Esophagus squamous epithelium (tissue), 5 donors: ENCODE data around the gene ARAP1. TPM values are rescaled to one million over a fixed set of nuclear protein-coding genes. Genes with fewer than 3 reads are reported as not detected.
A peak's percentile ranks its signal among the peaks of the same experiment; 100 is the strongest.

Experiments used
- DNase-seq: peaks from one replicate; lab custom pipeline; 2025; lab: John Stamatoyannopoulos, UW
- H3K27ac ChIP-seq, 4 donors: fragments of 200-600 bp; sonication (generic); one replicate each; pipeline ENCODE4 v1.5.1; 2016 to 2019; ENCODE audit warnings: mild to moderate bottlenecking in 1 of 4
- H3K27me3 ChIP-seq, 4 donors: fragments of 200-600 bp; sonication (generic); 1 replicate in 3 of 4; 2 replicates in 1 of 4; pipeline versions ENCODE4 v1.5.1 to v1.6.0; 2017 to 2021; ENCODE audit warnings: antibody characterized with exemption in 1 of 4
- H3K36me3 ChIP-seq, 3 donors: fragments of 200-600 bp; sonication (generic); one replicate each; pipeline ENCODE4 v1.5.1; 2016 to 2019
- H3K4me1 ChIP-seq, 3 donors: fragments of 200-600 bp; sonication (generic); one replicate each; pipeline ENCODE4 v1.5.1; 2017 to 2019
- H3K4me3 ChIP-seq, 4 donors: fragments of 200-600 bp; sonication (generic); 1 replicate in 3 of 4; 2 replicates in 1 of 4; pipeline ENCODE4 v1.5.1; 2016 to 2019; ENCODE audit warnings: mild to moderate bottlenecking in 2 of 4, moderate library complexity in 1 of 4
- H3K9me3 ChIP-seq, 3 donors: fragments of 200-600 bp; sonication (generic); one replicate each; pipeline ENCODE4 v1.5.1; 2016 to 2019
- POLR2A ChIP-seq, 4 donors: fragments of 450-650 bp; IDR thresholded peaks; one replicate each; pipeline ENCODE4 v1.6.1; 2017; ENCODE audit warnings: antibody characterized with exemption in 4 of 4, mild to moderate bottlenecking in 4 of 4, moderate library complexity in 3 of 4
- WGBS, 2 donors: methylation state at CpG; one replicate each; pipeline ENCODE4 v1.1.5; 2018; 5-methylcytosine and 5-hydroxymethylcytosine counted together
- intact Hi-C: fragments of 100-400 bp; cut with DNase I; formaldehyde crosslinking; loops from one replicate; pipeline ENCODE4 v1.15.0; 2022
- total RNA-seq, 4 donors: library from RNA; depleted of rRNA; stranded (reverse); fragments of >200 nt; gene quantifications; one replicate each; pipeline ENCODE4 v1.1.0, GENCODE V29; 2016
- TF ChIP-seq, protein P1 (sequence below), 6 experiments: fragments of 450-650 bp in 4 of 6; fragments of 200-600 bp in 2 of 6; sonication (generic) in 2 of 6; IDR thresholded peaks; one replicate each; pipeline ENCODE4 v1.5.1; 2016 to 2019; ENCODE audit warnings: antibody characterized with exemption in 6 of 6, mild to moderate bottlenecking in 4 of 6, moderate library complexity in 4 of 6
- donor health status: DM: yes; HTN: yes; CAD: no.

Gene ARAP1
- total RNA-seq, 4 donors from 2014 or later = 37.8 to 114 (median 70.6) TPM

DNA sequence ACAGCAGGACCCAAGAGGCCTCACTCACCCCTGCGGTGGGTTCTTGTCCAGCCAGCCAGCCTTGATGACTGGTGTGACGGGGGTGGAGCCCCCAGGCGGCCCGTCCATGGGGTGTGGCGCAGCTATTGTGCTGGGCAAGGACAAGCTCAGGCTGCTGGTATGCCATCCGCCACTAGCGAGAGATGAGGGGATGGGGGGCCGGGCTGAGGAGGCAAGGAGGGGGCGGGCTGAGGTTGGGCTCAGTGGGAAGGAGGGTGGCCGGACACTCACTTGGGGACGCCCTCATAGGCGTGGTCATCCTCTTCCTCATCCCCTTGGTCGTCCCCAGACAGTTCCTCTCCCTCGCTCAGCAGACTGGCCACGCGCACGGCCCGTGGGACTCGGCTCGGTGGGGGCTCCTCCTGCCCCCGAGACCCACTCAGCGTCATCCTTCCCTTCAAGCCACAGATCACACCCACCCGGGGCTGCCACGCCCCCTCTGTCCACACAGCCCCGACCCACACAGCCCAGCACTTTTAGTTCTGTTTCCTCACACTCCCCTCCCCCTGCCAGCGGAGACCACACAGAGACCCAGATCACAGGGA, 39.9 kb downstream of the ARAP1 start:
- Histone ChIP-seq H3K9me3 (no peaks in the 10 kb centered on the region), H3K27me3 (no peaks in the 10 kb centered on the region), H3K4me3 (no peak overlapping the region), H3K36me3 (peaks cover 16 to 98% (median 39%) of the 10 kb centered on the region in 3 donors), H3K4me1 (peaks cover 4 to 45% (median 9%) of the 10 kb centered on the region in 3 donors), H3K27ac (peak overlapping the region in 1 of 4 donors; percentile 62)
- 81 to 84% methylated on average over 5 of the region's 26 CpGs for WGBS, 2 donors
- intact Hi-C loops = no loop called here
- no peak for DNase-seq
- TF ChIP-seq, protein P1, sequence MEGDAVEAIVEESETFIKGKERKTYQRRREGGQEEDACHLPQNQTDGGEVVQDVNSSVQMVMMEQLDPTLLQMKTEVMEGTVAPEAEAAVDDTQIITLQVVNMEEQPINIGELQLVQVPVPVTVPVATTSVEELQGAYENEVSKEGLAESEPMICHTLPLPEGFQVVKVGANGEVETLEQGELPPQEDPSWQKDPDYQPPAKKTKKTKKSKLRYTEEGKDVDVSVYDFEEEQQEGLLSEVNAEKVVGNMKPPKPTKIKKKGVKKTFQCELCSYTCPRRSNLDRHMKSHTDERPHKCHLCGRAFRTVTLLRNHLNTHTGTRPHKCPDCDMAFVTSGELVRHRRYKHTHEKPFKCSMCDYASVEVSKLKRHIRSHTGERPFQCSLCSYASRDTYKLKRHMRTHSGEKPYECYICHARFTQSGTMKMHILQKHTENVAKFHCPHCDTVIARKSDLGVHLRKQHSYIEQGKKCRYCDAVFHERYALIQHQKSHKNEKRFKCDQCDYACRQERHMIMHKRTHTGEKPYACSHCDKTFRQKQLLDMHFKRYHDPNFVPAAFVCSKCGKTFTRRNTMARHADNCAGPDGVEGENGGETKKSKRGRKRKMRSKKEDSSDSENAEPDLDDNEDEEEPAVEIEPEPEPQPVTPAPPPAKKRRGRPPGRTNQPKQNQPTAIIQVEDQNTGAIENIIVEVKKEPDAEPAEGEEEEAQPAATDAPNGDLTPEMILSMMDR (IDR thresholded peaks at IDR 0.05) = no peak
- no peak for TF ChIP-seq POLR2A (IDR thresholded peaks at IDR 0.05)

DNA sequence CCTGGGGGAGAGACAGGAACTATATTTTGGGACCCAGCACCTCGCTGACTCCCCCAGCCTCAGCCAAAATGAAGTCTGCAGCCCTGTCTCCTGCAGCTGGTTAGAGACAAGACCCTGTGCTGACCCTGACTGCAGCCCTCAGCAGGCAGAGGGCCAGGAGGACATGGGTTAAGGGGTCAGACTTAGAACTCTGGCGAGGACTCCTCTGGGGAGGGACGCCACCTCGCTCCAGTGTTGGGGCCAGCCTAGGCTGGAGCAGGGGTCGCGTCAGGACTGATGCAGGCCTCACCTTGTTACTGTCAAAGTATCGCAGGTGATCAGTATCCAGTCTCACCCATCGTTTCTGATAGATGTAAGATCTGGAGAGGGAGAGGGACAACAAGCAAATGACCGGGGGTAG, 41.1 kb downstream of the ARAP1 start:
- H3K4me3 ChIP-seq = no peak overlapping the region
- TF ChIP-seq POLR2A (IDR thresholded peaks at IDR 0.05) = no peak
- TF ChIP-seq, protein P1 (IDR thresholded peaks at IDR 0.05) = no peak
- H3K9me3 ChIP-seq = no peaks in the 10 kb centered on the region
- H3K36me3 ChIP-seq = peaks cover 28 to 100% (median 49%) of the 10 kb centered on the region in 3 donors
- WGBS, 2 donors = 86 to 90% methylated on average over 5 of the region's 9 CpGs
- DNase-seq = no peak
- no peaks in the 10 kb centered on the region for H3K27me3 ChIP-seq
- H3K27ac ChIP-seq = no peak overlapping the region
- peaks cover 3 to 33% (median 4%) of the 10 kb centered on the region in 3 donors for H3K4me1 ChIP-seq
- intact Hi-C loops = no loop called here

DNA sequence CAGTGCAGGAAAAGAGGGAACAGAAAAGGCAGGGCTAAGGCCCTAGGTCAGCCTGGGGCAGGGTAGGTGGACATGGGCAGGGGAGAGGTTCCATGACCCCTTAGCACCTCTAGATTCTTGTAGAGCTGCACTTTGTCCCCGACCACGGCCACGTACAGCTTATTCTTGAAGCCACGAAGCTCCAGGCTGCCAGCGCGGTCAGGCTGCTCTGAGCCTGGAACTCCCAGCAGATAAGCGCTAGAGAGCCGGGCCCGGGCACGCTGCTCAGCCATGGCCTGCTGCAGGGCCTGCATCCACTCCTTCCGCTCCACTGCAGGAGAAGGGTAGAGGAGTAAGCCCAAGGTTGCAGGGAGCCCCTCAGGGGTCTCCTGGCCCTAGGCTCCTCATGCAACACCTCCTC, 41.9 kb downstream of the ARAP1 start:
- 84 to 93% methylated on average over 9 to 11 of the region's 11 CpGs for WGBS, 2 donors

DNA sequence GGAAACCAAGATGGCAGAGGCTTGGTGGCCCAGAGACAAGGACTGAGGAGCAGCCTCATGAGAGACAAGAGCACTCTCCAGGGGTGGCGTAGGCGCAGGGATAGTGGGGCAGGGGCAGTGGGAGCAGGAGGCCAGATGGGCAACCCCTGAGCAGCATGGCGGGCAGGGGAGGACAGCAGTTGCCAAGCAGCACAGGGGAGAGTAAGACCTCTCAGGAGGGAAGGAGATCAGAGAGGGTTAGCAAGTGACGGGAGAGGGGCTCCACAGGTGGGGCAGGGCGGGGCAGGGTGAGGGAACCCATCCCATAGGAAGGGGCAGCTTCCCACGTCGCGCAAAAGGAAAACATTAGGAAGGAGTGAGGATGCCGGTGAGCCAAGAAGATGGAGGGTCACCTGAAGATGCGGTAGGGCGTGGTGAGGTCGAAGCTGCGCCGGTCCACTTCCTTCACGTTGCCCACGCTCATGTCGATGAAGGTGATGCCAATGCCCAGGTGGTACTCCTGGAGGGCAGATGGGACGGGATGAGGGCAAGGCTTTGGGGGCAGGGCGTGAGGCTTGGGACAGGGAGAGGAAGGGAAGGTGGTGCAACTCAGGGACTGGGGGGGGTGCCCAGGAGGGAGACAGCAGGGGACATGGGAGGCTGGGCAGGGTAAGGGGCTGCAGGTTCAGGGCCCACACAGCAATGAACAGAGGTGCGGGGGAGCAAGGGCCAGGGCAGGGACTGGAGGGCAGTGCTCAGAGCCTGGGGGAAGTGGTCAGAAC, 42.5 kb downstream of the ARAP1 start:
- Histone ChIP-seq H3K9me3 (no peaks in the 10 kb centered on the region), H3K27ac (no peak overlapping the region), H3K4me3 (no peak overlapping the region), H3K4me1 (peaks cover 3 to 25% (median 4%) of the 10 kb centered on the region in 3 donors), H3K27me3 (no peaks in the 10 kb centered on the region), H3K36me3 (peaks cover 33 to 100% (median 63%) of the 10 kb centered on the region in 3 donors)
- intact Hi-C loops = no loop called here
- no peak for DNase-seq
- TF ChIP-seq, protein P1 (IDR thresholded peaks at IDR 0.05) = no peak
- no peak for TF ChIP-seq POLR2A (IDR thresholded peaks at IDR 0.05)
- 94 to 95% methylated on average over 20 of the region's 20 CpGs for WGBS, 2 donors

More for the DNA sequence above, 41.9 kb downstream of the ARAP1 start:
- TF ChIP-seq, protein P1 (IDR thresholded peaks at IDR 0.05) = no peak
- no peak for TF ChIP-seq POLR2A (IDR thresholded peaks at IDR 0.05)
- H3K36me3 ChIP-seq = peaks cover 33 to 100% (median 58%) of the 10 kb centered on the region in 3 donors
- H3K4me1 ChIP-seq = peaks cover 3 to 31% (median 4%) of the 10 kb centered on the region in 3 donors
- H3K9me3 ChIP-seq = no peaks in the 10 kb centered on the region
- intact Hi-C loops = no loop called here
- no peak overlapping the region for H3K4me3 ChIP-seq
- no peak overlapping the region for H3K27ac ChIP-seq
- H3K27me3 ChIP-seq = no peaks in the 10 kb centered on the region
- DNase-seq = no peak

DNA sequence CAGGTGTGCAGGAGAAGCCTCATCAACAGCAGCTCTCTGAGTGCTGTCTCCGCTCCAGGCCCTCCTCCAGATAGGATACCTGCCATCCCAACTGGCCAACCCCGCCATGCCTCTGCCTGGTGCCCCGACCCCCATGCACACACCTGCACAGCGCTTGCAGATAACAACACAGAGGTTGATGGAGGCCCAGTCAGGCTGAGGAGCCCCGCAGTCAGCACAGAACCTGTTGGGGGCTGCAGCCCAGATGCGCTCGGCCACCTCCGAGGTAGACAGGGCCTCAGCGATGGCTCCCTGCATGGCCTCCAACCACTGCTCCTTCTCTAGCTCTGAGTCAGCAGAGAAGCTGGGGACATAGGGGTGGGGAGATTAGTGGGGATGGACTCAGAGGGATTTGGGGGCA, 45.2 kb downstream of the ARAP1 start:
- TF ChIP-seq, protein P1 (IDR thresholded peaks at IDR 0.05) = no peak
- no peaks in the 10 kb centered on the region for H3K9me3 ChIP-seq
- peaks cover 2 to 27% (median 13%) of the 10 kb centered on the region in 3 donors for H3K4me1 ChIP-seq
- H3K36me3 ChIP-seq = peaks cover 33 to 100% (median 78%) of the 10 kb centered on the region in 3 donors
- WGBS, 2 donors = 92% methylated on average over 2 of the region's 9 CpGs; no CpG with 5 or more reads in 1 of the 2 donors
- intact Hi-C loops = no loop called here
- H3K4me3 ChIP-seq = no peak overlapping the region
- no peak overlapping the region for H3K27ac ChIP-seq
- H3K27me3 ChIP-seq = no peaks in the 10 kb centered on the region
- DNase-seq = no peak
